ENCODE data around the gene SPANXN3.
A peak's percentile ranks its signal among the peaks of the same experiment; 100 is the strongest.
"Not testable (repeated sequence)": the region's sequence is repeated elsewhere in the genome, so short reads cannot be mapped to it uniquely, and the experiment has no call there.

SPANXN3 gene

GRCh38 chrX:143517375-143517774 lies at the start of gene SPANXN3:
Gene SPANXN3, minus strand, starts transcription at chrX:143517475. Its CDS starts 84 bp downstream, at chrX:143517391.
- DNase-seq = not testable (repeated sequence)

DNA sequence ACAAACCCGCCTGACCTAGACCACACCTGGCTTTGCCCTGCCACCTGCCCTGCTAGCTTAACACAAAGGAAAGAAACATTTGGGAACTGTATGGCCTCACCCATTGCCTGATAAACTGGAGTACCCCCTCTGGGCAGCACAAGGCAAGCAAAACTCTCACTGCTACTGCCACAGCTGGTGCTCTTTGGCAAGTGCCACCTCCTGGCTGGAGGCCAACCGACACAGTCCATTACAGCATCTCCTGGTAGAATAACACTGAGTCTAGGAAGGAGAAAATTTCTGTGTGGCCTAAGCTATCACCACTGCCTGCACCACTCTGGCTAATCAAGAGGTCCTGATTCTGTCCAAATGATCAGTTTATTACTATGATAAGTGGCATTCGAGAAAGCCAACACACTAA lies 18.9 kb upstream of the SPANXN3 start:
- peak; percentile 32 for DNase-seq

DNA sequence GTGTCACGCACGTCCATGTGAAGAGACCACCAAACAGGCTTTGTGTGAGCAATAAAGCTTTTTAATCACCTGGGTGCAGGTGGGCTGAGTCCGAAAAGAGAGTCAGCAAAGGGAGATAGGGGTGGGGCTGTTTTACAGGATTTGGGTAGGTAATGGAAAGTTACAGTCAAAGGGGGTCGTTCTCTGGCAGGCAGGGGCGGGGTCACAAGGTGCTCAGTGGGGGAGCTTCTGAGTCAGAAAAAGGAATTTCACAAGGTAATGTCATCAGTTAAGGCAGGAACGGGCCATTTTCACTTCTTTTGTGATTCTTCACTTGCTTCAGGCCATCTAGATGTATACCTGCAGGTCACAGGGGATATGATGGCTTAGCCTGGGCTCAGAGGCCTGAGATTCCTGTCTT lies 15.1 kb downstream of the SPANXN3 start:
- not testable (repeated sequence) for DNase-seq

DNA sequence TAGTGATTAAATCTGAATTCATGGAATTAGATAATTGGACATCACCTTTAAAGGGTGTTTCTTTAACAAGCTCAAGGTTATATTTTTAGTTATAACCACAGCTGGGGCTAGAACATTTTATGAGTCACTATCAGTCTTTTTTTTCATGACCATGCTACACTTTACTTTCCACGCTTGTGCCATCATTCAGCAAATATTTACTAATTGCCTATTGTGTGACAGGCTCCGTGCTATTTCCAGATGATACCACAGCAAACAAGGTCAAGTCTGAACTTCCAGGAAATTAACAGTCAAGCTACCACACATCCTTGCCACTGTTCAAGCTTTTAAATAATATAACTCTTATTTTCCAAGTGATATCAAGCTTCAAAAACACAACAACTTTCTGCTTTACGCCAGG lies 16.5 kb downstream of the SPANXN3 start:
- no peak for DNase-seq

DNA sequence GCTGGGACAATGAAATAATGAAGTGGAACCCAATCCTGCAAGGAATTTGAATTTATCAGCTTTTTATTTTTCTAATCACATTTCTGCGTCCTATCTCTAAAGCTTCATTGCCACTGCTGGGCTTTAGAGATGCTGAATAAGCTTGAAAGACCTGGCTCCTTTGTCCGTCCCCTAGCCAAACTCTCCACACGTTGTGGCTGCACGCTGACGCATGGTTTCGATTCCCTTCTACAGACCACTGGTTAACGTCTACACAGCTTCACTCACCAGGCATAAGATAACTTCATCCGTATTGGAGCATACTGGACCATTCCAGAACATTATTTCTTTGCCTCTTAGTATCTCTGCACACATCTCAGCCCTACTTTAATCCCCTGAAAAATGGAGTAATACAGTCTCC lies 31.2 kb downstream of the SPANXN3 start:
- DNase-seq = no peak

GRCh38 chrX:143476751-143477150 lies 40.5 kb downstream of the SPANXN3 start:
- DNase-seq = no peak

DNA sequence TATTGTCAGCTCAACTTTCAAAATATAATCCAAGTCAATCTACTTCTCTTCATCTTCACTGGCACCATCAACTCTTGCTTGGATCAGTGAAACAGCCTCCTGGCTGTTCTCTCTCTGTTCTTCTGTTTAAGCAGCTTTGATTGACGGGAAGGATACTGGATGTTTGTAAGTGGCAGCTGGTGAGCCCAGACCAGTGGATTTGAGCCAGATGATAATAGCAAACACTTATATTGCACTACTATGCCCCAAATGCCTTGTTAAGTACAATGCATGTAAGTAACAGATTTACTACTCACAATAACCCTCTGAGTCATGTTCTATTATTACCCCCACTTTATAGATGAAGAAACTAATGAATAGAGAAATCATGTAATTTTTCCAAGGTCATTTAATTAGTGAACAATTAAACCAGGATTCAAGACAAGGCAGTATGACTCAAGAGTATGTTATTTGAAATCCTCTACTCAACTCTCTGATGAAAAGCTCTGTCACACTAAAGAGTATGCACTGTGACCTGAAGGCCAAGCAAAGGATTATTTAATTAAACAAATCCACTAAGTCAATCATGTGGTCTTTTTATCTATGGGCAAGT lies 44.8 kb downstream of the SPANXN3 start:
- DNase-seq = no peak

DNA sequence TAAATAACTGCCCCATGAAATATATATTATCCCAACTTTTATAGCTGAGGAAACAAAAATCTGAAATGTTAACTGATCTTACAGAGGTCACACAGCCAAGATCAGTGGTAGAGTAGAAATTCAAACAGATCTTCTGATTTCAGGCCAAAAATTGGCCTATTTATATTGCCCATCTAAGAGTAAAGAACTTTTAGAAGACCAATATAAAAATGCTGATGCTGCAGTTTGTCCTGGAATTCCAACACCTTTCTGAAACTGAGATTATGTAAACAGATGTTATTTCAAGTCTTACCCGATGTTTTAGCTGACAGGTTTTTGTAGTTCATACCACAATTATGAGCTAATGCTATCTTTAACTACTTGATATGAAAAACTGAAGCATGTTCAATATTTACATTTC lies 51.1 kb downstream of the SPANXN3 start:
- DNase-seq = no peak

DNA sequence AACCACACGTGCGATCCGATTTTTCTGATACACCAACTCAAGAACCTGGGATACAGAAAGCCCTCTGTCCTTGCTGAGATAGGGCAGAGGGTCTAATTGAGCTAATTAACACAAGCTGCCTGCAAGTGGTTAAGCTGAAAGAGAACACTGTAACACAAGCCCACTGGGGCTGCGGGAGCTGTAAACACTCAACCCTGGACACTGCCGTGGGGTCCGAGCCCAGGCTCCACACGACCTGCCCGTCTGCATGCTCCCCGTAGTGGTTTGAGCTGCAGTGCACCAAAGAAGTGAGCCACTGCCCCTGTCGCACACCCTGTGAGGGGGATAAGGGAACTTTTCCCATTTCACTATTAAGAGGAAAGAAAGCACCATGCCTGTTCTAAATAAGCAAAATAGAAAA lies 54.6 kb downstream of the SPANXN3 start:
- DNase-seq = no peak

DNA sequence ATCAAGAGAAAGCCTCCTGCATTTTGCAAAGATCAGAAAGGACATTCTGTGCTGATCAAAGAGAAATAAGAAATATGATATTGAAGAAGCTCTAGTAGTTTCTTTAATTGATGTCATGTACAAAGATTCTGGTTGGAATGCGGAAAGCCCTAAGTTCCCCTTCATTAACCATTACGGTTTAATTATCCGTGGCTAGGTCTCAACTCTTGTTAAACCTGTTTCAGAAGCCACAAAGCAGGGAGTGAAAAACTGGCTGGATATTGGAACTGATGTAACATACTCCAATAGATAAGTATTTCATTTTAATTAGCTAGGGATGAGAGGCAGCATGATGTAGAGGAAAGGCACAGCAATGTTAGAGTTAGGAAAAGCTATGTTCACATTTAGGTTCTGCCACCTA lies 55.7 kb downstream of the SPANXN3 start:
- no peak for DNase-seq
